OCI-LY3 (cell line): Measurements from ENCODE around the gene RARRES2.

Experiments
- CTCF ChIP-seq: fragments of 200-600, 300-600 bp; sonication (generic); IDR thresholded peaks from 2 replicates; pipeline ENCODE4 v1.5.1; 2014; ENCODE audit warnings: antibody characterized with exemption, low read length, low read depth
- EZH2phosphoT487 ChIP-seq: fragments of 200-600 bp; shearing (Covaris generic); IDR thresholded peaks from 2 replicates; pipeline ENCODE4 v1.6.1; 2018; ENCODE audit warnings: antibody characterized with exemption, mixed run types, low read depth

- TF ChIP-seq CTCF: no peak
- TF ChIP-seq EZH2phosphoT487: no peak
These were observed 41.4 kb upstream of the RARRES2 start for GRCh38 chr7:150382844-150383225.
